Measurements from ENCODE around the gene CELF4.

The CELF4 gene

GRCh38 chr18:37218022-37218590, 347.5 kb downstream of the CELF4 start:
- no peak for DNase-seq (ENCODE audit: low spot score)

- DNase-seq (ENCODE audit: low spot score): no peak
Measured at GRCh38 chr18:37210781-37211180, 354.8 kb downstream of the CELF4 start.

- no peak for DNase-seq (ENCODE audit: low spot score)
Measured at GRCh38 chr18:37207343-37207742, 358.3 kb downstream of the CELF4 start.

- DNase-seq (ENCODE audit: low spot score): no peak
Measured at GRCh38 chr18:37199741-37200140, 365.9 kb downstream of the CELF4 start.
